Superior temporal gyrus (tissue), 1 donor: ENCODE results near the gene AVEN.
A peak's percentile ranks its signal among the peaks of the same experiment; 100 is the strongest.
"Not testable (repeated sequence)": the region's sequence is repeated elsewhere in the genome, so short reads cannot be mapped to it uniquely, and the experiment has no call there.

ENCODE experiments used
- DNase-seq: peaks from one replicate; pipeline ENCODE4 v3.0.0-alpha.2; 2016; ENCODE audit errors: extremely low spot score

AVEN gene

GRCh38 chr15:34038871-34039789, at the start of gene AVEN:
Gene AVEN (minus strand): TSS chr15:34039204. CDS start chr15:34039046, 158 bp downstream.
- DNase-seq, result peak; percentile 37

GRCh38 chr15:34085746-34086145, 46.7 kb upstream of the AVEN start:
- DNase-seq, result no peak

GRCh38 chr15:34084086-34084485, 45.1 kb upstream of the AVEN start:
- DNase-seq, result peak; percentile 29

- DNase-seq, result no peak
Observed at GRCh38 chr15:34079904-34080303, 40.9 kb upstream of the AVEN start.

- DNase-seq, result no peak
Observed at GRCh38 chr15:34078900-34079299, 39.9 kb upstream of the AVEN start.

- DNase-seq, result no peak
Observed at GRCh38 chr15:34076785-34077184, 37.8 kb upstream of the AVEN start.

- DNase-seq, result no peak
Observed at GRCh38 chr15:34070003-34070402, 31.0 kb upstream of the AVEN start.

GRCh38 chr15:34065941-34066340, 26.9 kb upstream of the AVEN start:
- DNase-seq, result no peak

- DNase-seq, result no peak
Observed at GRCh38 chr15:34065261-34065660, 26.3 kb upstream of the AVEN start.

- no peak for DNase-seq
Observed at GRCh38 chr15:34064438-34064837, 25.4 kb upstream of the AVEN start.

- DNase-seq, result no peak
Observed at GRCh38 chr15:34059946-34060345, 20.9 kb upstream of the AVEN start.

GRCh38 chr15:34059476-34059875, 20.5 kb upstream of the AVEN start:
- no peak for DNase-seq

- no peak for DNase-seq
Observed at GRCh38 chr15:34056911-34057310, 17.9 kb upstream of the AVEN start.

- no peak for DNase-seq
Observed at GRCh38 chr15:34055868-34056595, 17.0 kb upstream of the AVEN start.

- DNase-seq, result no peak
Observed at GRCh38 chr15:34054081-34054707, 15.2 kb upstream of the AVEN start.

GRCh38 chr15:34050385-34050784, 11.4 kb upstream of the AVEN start:
- not testable (repeated sequence) for DNase-seq

- no peak for DNase-seq
Observed at GRCh38 chr15:34049112-34049511, 10.1 kb upstream of the AVEN start.

- DNase-seq, result no peak
Observed at GRCh38 chr15:34047893-34048775, 9.1 kb upstream of the AVEN start.

- no peak for DNase-seq
Observed at GRCh38 chr15:34046471-34047145, 7.6 kb upstream of the AVEN start.

GRCh38 chr15:34043813-34044212, 4.8 kb upstream of the AVEN start:
- no peak for DNase-seq

GRCh38 chr15:34043391-34043790, 4.4 kb upstream of the AVEN start:
- DNase-seq, result no peak
